Hematopoietic multipotent progenitor cell treated with erythropoietin and hydrocortisone succinate and interleukin-3 and kit ligand, for 6 days (in vitro differentiated cells): ENCODE results near the gene CBS.
"Not testable (repeated sequence)": the region's sequence is repeated elsewhere in the genome, so short reads cannot be mapped to it uniquely, and the experiment has no call there.

Experiments used
- DNase-seq: peaks from one replicate; pipeline ENCODE4 v3.0.0-alpha.2; 2015

The CBS gene

DNA sequence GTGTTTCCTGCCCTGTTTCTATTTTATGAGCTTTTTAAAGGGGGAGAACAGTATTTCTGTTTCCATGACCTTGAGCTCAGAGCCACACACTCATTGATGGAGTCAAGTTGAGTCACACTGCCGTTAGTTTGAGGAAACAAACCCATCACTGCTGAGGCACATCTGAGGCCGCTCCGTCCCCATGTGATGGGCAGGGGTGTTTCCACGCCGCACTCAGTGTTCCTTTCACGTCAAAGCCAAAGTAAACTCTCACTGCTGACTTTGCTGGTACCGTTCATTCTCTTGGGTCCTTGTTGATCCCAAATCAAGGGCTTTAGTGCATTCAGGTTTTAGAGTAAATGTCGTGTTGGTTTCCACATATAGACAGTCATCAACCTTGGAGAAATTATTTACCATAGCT, 52.5 kb downstream of the CBS start:
- DNase-seq, result no peak

DNA sequence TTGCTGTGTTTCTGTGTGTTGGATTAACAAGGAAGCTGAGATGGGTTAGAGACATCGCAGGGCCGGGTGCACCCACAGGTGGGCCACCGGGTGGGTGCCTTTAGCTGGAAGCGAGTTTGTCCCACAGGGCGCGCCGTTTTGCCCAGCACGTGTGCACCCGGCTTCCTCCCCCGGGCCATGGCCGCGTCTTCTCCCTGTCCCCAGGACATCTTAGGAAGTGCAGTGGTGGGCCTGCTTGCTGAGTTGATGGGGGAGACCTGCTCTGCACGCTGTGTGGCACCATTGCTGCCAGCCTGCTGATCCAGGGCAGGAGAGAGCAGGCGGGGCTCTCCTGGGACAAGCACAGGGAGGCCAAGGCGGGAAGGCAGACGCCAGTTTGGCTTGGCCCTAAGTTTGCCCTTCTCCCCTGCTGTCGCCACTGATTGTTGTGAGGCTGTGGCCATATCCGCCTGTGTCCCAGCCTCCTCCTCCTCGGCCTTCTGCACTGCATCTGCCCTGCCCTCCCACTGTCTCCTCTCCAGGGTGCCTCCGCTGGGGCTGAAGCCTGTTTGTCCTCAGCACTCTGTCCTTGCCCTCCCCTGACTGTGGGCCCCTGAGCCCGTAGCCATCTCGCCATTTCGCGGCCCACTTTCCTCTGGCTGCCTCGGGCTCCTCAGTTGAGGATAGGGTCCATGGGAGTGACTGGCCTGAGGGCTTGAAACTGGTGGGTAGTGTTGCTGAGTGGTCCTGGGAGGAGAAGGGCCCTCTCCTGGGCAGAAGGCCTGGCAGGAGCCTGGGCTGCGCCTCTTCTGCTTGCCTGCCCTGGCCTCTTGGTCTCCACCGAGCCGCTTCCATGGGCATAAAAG, 53.7 kb downstream of the CBS start:
- no peak for DNase-seq

DNA sequence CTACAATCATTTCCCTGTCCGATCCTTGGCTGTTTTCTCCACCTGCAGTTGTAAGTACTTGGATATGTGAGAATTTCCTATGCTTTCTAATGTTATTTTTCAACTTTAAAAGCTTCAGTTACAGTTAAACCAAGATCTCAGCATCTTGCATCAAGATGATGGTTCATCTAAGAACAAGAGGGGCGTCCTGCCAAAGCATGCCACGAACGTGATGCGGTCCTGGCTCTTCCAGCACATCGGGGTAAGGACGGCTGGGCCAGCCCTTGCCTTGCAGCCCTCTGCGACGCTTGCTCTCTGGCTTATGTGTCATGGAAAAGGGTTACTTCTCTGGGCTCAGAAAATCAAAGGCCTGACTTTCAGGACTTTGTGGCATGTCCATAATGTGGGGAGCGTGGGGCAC, 54.4 kb downstream of the CBS start:
- no peak for DNase-seq

DNA sequence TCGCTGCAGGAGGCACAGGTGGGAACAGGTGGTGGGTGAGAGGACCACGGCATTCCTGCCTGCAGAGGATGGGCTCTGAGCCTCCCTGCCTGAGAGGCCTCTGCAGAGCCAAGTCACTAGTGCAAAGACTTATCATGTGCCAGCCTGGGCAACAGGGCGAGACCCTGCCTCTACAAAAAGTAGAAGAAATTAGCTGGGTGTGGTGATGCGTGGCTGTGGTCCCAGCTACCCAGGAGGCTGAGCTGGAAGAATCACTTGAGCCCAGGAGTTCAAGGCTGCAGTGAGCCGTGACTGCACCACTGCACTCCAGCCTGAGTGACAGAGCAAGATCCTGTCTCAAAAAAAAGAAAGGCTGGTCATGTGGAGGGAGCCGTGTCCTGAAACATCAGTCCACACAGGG, 54.9 kb downstream of the CBS start:
- no peak for DNase-seq

DNA sequence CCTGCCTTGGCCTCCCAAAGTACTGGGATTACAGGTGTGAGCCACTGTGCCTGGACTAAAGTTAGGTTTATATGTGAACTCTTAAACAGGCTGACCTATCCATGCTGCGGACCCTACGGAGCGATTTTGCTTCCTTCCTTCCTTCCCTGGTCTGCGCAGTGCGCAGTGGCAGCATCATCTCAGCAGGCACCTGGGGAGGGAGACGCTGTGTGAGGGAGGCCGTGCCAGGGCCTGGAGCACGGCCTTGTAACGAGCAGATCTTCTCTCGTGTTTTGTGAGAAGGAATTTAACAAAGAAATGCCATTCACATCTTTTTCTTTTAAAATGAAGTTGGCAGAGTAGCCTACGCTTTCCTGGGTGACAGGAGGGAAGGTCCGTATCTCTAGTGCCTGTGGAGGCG, 55.5 kb downstream of the CBS start:
- no peak for DNase-seq

DNA sequence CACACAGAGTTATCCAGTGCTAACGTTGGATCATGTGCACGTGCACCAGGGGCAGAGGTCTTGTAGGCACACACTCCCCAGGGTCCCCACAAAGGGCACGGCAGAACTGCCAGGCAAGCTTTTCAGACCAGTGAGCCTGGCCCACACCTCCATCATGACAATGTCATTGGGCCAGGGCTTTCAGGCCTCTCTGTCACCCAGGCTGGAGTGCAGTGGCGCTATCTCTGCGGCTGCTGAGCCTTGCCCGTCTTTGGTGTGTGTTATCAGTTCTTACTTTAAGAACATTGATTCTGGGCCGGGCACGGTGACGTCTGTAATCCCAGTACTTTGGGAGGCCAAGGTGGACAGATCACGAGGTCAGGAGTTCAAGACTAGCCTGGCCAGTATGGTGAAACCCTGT, 57.1 kb downstream of the CBS start:
- peak; percentile 5 for DNase-seq

DNA sequence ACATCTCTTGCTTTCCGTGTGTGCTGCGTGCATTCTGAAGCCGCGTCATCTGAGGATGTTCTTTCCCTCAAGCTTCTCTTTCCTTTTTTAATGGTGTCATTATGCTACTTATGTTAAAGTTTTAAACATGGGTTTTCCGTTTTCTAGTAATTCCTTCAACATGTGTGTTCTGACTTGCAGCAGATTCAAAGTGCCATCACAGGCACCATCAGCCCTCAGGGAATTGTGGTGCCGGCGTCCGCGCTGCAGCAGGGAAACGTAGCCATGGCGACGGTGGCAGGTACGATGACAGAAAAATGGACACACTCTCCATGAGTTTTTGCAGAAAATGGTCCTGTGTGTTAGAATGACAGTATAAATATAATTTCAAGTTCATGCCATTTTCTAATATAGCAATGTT, 58.9 kb downstream of the CBS start:
- no peak for DNase-seq

DNA sequence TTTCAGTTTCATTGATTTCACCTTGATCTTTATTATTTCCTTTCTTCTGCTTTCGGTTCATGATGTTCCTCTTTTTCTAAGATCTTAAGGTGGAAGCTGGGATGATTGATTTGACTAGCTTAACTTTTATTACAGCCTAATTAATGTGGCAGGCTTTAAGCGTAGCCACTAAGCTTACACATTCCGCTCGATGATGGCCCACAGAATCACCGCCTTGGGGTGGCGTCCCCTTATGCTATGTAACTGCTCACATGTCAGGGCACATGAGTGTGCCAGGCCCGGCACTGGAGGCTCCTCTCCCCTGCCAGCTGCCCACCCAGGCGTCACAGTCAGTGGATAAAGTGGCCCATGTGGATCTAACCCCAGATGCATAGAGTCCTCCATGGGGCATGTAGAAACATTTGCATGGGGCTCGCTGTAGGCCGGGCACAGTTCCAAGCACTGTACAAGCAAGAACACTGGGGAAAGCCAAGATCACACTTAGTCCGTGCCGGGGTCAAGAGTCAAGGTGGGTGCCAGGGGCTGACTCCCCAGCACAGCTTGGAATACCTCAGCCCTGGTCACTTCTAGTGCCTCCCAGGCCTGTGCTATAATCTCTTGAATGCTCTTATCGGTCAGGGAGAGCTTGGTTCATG, 59.6 kb downstream of the CBS start:
- no peak for DNase-seq

DNA sequence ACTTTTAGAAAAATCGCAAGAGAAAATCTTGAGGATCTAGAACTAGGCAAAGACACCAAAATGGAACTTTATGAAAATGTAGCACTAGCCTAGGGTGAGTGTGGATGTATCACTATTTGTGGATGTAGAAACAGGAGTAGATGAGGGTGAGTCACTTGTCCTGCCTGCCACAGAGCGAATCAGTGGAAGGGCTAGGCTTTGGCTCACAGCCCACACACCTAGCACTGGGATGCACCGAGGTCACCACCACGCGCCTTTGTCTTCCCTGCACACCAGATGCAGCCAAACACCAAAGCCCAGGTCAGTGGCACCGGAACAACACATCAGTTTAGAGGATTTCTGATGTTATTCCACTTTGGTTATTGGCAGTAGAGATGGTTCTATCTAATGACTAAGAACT, 63.0 kb downstream of the CBS start:
- DNase-seq, result no peak

DNA sequence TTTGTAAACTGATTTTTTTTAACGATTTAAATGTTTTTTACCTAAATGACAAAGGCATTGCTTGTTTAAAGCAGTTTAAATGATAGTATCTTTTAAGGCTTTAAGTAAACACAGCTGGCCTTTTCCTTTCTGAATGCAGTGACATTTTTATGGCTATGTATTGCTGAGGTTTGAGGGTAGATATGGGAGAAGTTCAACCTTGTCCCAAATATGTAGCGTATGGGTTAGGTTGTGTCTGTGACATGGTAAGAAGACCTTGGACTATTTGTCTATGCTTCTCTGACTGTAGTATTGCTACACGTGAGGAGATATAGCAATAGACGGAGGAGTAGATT, 68.8 kb downstream of the CBS start:
- DNase-seq, result no peak

DNA sequence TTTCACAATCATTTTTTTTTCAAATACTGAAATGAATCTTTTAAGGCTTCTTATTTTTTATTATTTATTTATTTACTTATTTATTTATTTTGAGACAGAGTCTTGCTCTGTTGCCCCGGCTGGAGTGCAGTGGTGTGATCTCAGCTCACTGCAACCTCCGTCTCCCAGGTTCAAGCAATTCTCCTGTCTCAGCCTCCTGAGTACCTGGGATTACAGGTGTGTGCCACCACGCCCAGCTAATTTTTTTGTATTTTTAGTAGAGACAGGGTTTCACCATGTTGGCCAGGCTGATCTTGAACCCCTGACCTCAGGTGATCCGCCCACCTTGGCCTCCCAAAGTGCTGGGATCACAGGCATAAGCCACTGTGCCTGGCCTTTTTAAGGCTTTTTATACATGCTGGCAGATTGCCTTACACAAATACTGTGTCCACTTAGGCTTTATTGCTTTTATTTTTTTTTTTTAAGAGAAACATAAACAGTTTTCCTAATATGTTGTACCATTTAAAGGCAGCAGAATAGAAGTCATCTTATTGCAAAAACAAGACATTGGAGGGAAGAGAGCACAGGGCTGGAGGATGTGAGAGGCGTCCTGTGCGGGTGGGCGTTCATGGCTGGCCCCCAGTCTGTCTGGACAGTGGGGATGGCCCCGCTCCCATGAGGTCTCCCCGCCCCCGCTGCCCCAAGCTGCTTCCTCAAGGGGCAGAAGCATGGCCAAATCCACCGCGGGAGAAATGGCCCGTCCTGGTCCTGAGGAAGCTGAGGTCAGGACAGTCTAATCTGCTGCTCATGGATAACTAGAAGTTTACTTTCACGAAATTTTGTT, 69.4 kb downstream of the CBS start:
- DNase-seq, result not testable (repeated sequence)

DNA sequence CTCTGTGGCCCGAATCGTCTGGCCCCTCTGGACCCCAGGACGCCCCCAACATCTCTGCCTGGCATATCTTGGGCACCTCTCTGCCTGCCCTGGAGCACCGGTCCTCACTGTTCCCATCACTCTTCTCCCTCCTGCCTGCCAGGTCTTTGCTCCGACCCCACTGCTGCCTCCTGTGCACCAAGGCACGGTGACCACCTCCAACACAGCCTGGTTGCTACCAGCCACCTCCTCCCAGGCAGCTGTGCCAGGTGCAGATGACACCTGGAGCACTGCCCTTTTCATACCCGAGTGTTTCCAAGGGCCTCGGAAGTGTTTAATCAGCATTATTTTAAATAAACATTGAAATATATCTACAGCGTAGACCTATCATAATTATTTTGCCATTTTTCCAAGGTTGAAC, 70.0 kb downstream of the CBS start:
- DNase-seq, result no peak

DNA sequence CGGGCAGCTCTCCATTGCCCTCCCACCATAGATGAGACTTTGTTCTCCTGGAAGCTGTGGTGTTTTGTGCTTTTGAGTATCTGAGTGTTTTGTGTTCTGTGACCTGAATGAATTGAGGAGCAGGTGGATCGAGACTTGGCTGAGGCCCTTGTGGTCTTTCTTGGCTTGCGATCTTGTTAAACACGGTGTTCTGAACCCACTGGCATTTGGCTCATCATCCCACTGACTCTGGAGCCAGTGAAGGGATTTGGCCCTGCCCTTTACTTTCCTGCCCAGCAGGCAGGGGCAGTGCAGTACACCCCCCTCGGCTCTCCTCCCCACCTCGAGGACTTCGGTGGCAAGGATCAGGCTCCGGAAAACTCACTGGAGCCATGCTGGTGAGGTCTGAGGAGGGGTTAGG, 70.7 kb downstream of the CBS start:
- DNase-seq, result no peak
